Astrocyte (in vitro differentiated cells and primary cell): ENCODE measurements around the gene JPT2. TPM values are rescaled to one million over a fixed set of nuclear protein-coding genes. Genes with fewer than 3 reads are reported as not detected.

ENCODE experiments used
- DNase-seq: peaks from one replicate; pipeline ENCODE4 v3.0.0-alpha.2; 2010; ENCODE audit warnings: low read depth
- FAIRE-seq: peaks from 2 replicates; lab custom pipeline; 2011; peaks lifted over from hg19 to GRCh38; lab: Jason Lieb, UNC
- H2AFZ ChIP-seq: 2 replicates; pipeline ENCODE4 v1.6.0; 2012; ENCODE audit warnings: low read depth, low read length, inconsistent platforms
- H3K27ac ChIP-seq: 2 replicates; pipeline ENCODE4 v1.5.1; 2011; ENCODE audit warnings: low read depth, low read length, inconsistent platforms
- H3K27me3 ChIP-seq: 2 replicates; pipeline ENCODE4 v1.6.0; 2011; ENCODE audit warnings: low read length, inconsistent platforms; ENCODE audit not compliant: insufficient read depth
- H3K36me3 ChIP-seq: 2 replicates; pipeline ENCODE4 v1.5.1; 2011; ENCODE audit warnings: low read length, inconsistent platforms; ENCODE audit not compliant: insufficient read depth
- H3K4me1 ChIP-seq: 2 replicates; pipeline ENCODE4 v1.5.1; 2011; ENCODE audit warnings: low read length, inconsistent platforms; ENCODE audit not compliant: insufficient read depth
- H3K4me2 ChIP-seq: 2 replicates; pipeline ENCODE4 v1.6.0; 2012; ENCODE audit warnings: low read length, inconsistent platforms
- H3K4me3 ChIP-seq: 2 replicates; pipeline ENCODE4 v1.5.1; 2011; ENCODE audit warnings: low read depth, mild to moderate bottlenecking, low read length, inconsistent platforms; ENCODE audit not compliant: insufficient read depth
- H3K79me2 ChIP-seq: 2 replicates; pipeline ENCODE4 v1.6.0; 2012; ENCODE audit warnings: mild to moderate bottlenecking, low read length, inconsistent platforms; ENCODE audit not compliant: insufficient read depth
- H3K9ac ChIP-seq: 2 replicates; pipeline ENCODE4 v1.6.0; 2012; ENCODE audit warnings: mild to moderate bottlenecking, low read length, inconsistent platforms
- H3K9me3 ChIP-seq: 2 replicates; pipeline ENCODE4 v1.5.1; 2012; ENCODE audit warnings: low read depth, mild to moderate bottlenecking, low read length, inconsistent platforms; ENCODE audit not compliant: insufficient read depth
- H4K20me1 ChIP-seq: 2 replicates; pipeline ENCODE4 v1.6.0; 2012; ENCODE audit warnings: low read length, inconsistent platforms; ENCODE audit not compliant: insufficient read depth
- H3K27ac Mint-ChIP-seq: one replicate; pipeline ENCODE4 v1.8.0; 2021; ENCODE audit warnings: mild to moderate bottlenecking, mixed read lengths; ENCODE audit not compliant: unreplicated experiment
- H3K27me3 Mint-ChIP-seq: one replicate; pipeline ENCODE4 v1.8.0; 2021; ENCODE audit warnings: low read depth, mixed read lengths; ENCODE audit not compliant: unreplicated experiment
- H3K36me3 Mint-ChIP-seq: one replicate; pipeline ENCODE4 v1.8.0; 2021; ENCODE audit warnings: low read depth, mixed read lengths; ENCODE audit not compliant: unreplicated experiment
- H3K4me1 Mint-ChIP-seq: one replicate; pipeline ENCODE4 v1.8.0; 2021; ENCODE audit warnings: low read depth, mixed read lengths; ENCODE audit not compliant: unreplicated experiment
- H3K4me3 Mint-ChIP-seq: one replicate; pipeline ENCODE4 v1.8.0; 2021; ENCODE audit warnings: mild to moderate bottlenecking, moderate library complexity, mixed read lengths; ENCODE audit not compliant: unreplicated experiment
- H3K9me3 Mint-ChIP-seq: one replicate; pipeline ENCODE4 v1.8.0; 2021; ENCODE audit warnings: mild to moderate bottlenecking, mixed read lengths; ENCODE audit not compliant: unreplicated experiment
- CTCF ChIP-seq: IDR thresholded peaks from 2 replicates; pipeline ENCODE4 v1.5.1; 2011; ENCODE audit warnings: low read depth, mild to moderate bottlenecking, inconsistent platforms, low read length, moderate library complexity; ENCODE audit not compliant: insufficient read depth
- EZH2 ChIP-seq: IDR thresholded peaks from 2 replicates; pipeline ENCODE4 v1.6.1; 2012; ENCODE audit warnings: mild to moderate bottlenecking, low read length, inconsistent platforms; ENCODE audit not compliant: insufficient read depth
- total RNA-seq: library from RNA; stranded (reverse); gene quantifications from 2 replicates; pipeline ENCODE4 v1.2.1, GENCODE V29; 2021

JPT2 gene
- total RNA-seq, 1 donor from 2014 or later, result 143 TPM

GRCh38 chr16:1655909-1656807 lies 21.9 kb upstream of the JPT2 start:
- no peak overlapping the region for H3K4me3 Mint-ChIP-seq
- Histone ChIP-seq H3K4me2 (no peak overlapping the region), H3K36me3 (peaks cover 13% of the 10 kb centered on the region), H3K4me3 (no peak overlapping the region), H2AFZ (no peak overlapping the region), H4K20me1 (peaks cover 31% of the 10 kb centered on the region), H3K4me1 (no peaks in the 10 kb centered on the region), H3K27me3 (no peaks in the 10 kb centered on the region), H3K27ac (no peak overlapping the region), H3K9me3 (no peaks in the 10 kb centered on the region), H3K79me2 (peaks cover 3% of the 10 kb centered on the region), H3K9ac (no peak overlapping the region)
- H3K4me1 Mint-ChIP-seq, result peaks cover 5% of the 10 kb centered on the region
- FAIRE-seq, result no peak
- H3K9me3 Mint-ChIP-seq, result peaks cover 2% of the 10 kb centered on the region
- H3K27me3 Mint-ChIP-seq, result no peaks in the 10 kb centered on the region
- no peak for DNase-seq
- H3K27ac Mint-ChIP-seq, result no peak overlapping the region
- H3K36me3 Mint-ChIP-seq, result peaks cover 28% of the 10 kb centered on the region
- TF ChIP-seq CTCF (no peak), EZH2 (no peak)

GRCh38 chr16:1656808-1657617 lies 21.1 kb upstream of the JPT2 start:
- TF ChIP-seq EZH2, result no peak
- TF ChIP-seq CTCF, result no peak
- Histone ChIP-seq H3K27ac (no peak overlapping the region), H4K20me1 (peaks cover 28% of the 10 kb centered on the region), H3K79me2 (peaks cover 3% of the 10 kb centered on the region), H3K36me3 (peaks cover 14% of the 10 kb centered on the region), H3K4me3 (no peak overlapping the region), H3K9me3 (no peaks in the 10 kb centered on the region), H3K4me1 (no peaks in the 10 kb centered on the region), H3K4me2 (no peak overlapping the region), H3K9ac (no peak overlapping the region), H2AFZ (no peak overlapping the region), H3K27me3 (no peaks in the 10 kb centered on the region)
- Mint-ChIP-seq H3K4me3 (no peak overlapping the region), H3K4me1 (peaks cover 5% of the 10 kb centered on the region), H3K27me3 (no peaks in the 10 kb centered on the region), H3K9me3 (no peaks in the 10 kb centered on the region), H3K27ac (no peak overlapping the region), H3K36me3 (peaks cover 21% of the 10 kb centered on the region)
- FAIRE-seq (no peak), DNase-seq (no peak)
